Measurements from ENCODE around the gene LYL1. TPM values are rescaled to one million over a fixed set of nuclear protein-coding genes. Genes with fewer than 3 reads are reported as not detected.
A peak's percentile ranks its signal among the peaks of the same experiment; 100 is the strongest.

LYL1 gene
- total and polyA plus RNA-seq, 2 of the 13 experiments (the other 11 are each of a cell fraction or from before 2014, with no cell fraction given) = 0.75 to 0.92 TPM

- TF ChIP-seq, protein P1, sequence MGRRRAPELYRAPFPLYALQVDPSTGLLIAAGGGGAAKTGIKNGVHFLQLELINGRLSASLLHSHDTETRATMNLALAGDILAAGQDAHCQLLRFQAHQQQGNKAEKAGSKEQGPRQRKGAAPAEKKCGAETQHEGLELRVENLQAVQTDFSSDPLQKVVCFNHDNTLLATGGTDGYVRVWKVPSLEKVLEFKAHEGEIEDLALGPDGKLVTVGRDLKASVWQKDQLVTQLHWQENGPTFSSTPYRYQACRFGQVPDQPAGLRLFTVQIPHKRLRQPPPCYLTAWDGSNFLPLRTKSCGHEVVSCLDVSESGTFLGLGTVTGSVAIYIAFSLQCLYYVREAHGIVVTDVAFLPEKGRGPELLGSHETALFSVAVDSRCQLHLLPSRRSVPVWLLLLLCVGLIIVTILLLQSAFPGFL (CRISPR knock-in tag; IDR thresholded peaks at IDR 0.05) = no peak
- TF ChIP-seq FIP1L1 (IDR thresholded peaks at IDR 0.05; ENCODE audit: borderline replicate concordance, insufficient read depth, low read depth, low read length) (no peak), SATB2 (CRISPR knock-in tag; IDR thresholded peaks at IDR 0.05) (no peak), ATRX (CRISPR knock-in tag; IDR thresholded peaks at IDR 0.05; ENCODE audit: borderline replicate concordance) (no peak), IKZF5 (CRISPR knock-in tag; IDR thresholded peaks at IDR 0.05) (peak; percentile 85; the same call in 1 of the 2 replicates), ZNF543 (CRISPR knock-in tag; IDR thresholded peaks at IDR 0.05) (no peak), SNAPC5 (CRISPR knock-in tag; IDR thresholded peaks at IDR 0.05; ENCODE audit: borderline replicate concordance) (no peak), SAP130 (CRISPR knock-in tag; IDR thresholded peaks at IDR 0.05; ENCODE audit: low read depth) (peak; percentile 76), ZNF251 (CRISPR knock-in tag; IDR thresholded peaks at IDR 0.05) (no peak), MIXL1 (CRISPR knock-in tag; IDR thresholded peaks at IDR 0.05) (peak; percentile 38; the same call in 1 of the 2 replicates), SUZ12 (IDR thresholded peaks at IDR 0.05; ENCODE audit: low read depth, low read length) (no peak), ATF1 (CRISPR knock-in tag; IDR thresholded peaks at IDR 0.05) (no peak), EEA1 (CRISPR knock-in tag; IDR thresholded peaks at IDR 0.05; ENCODE audit: borderline replicate concordance) (no peak), ZFP62 (CRISPR knock-in tag; IDR thresholded peaks at IDR 0.05) (no peak), ZNF468 (CRISPR knock-in tag; IDR thresholded peaks at IDR 0.05) (no peak), STAG1 (CRISPR knock-in tag; IDR thresholded peaks at IDR 0.05) (no peak), ZNF564 (CRISPR knock-in tag; IDR thresholded peaks at IDR 0.05) (no peak), KDM4B (CRISPR knock-in tag; IDR thresholded peaks at IDR 0.05) (no peak), ZNF563 (CRISPR knock-in tag; IDR thresholded peaks at IDR 0.05) (no peak), KAT2B (IDR thresholded peaks at IDR 0.05; ENCODE audit: borderline replicate concordance, low read depth, low read length) (no peak)
- TF ChIP-seq, protein P2, sequence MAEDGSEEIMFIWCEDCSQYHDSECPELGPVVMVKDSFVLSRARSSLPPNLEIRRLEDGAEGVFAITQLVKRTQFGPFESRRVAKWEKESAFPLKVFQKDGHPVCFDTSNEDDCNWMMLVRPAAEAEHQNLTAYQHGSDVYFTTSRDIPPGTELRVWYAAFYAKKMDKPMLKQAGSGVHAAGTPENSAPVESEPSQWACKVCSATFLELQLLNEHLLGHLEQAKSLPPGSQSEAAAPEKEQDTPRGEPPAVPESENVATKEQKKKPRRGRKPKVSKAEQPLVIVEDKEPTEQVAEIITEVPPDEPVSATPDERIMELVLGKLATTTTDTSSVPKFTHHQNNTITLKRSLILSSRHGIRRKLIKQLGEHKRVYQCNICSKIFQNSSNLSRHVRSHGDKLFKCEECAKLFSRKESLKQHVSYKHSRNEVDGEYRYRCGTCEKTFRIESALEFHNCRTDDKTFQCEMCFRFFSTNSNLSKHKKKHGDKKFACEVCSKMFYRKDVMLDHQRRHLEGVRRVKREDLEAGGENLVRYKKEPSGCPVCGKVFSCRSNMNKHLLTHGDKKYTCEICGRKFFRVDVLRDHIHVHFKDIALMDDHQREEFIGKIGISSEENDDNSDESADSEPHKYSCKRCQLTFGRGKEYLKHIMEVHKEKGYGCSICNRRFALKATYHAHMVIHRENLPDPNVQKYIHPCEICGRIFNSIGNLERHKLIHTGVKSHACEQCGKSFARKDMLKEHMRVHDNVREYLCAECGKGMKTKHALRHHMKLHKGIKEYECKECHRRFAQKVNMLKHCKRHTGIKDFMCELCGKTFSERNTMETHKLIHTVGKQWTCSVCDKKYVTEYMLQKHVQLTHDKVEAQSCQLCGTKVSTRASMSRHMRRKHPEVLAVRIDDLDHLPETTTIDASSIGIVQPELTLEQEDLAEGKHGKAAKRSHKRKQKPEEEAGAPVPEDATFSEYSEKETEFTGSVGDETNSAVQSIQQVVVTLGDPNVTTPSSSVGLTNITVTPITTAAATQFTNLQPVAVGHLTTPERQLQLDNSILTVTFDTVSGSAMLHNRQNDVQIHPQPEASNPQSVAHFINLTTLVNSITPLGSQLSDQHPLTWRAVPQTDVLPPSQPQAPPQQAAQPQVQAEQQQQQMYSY (CRISPR knock-in tag; IDR thresholded peaks at IDR 0.05) = no peak
- TF ChIP-seq, protein P3, sequence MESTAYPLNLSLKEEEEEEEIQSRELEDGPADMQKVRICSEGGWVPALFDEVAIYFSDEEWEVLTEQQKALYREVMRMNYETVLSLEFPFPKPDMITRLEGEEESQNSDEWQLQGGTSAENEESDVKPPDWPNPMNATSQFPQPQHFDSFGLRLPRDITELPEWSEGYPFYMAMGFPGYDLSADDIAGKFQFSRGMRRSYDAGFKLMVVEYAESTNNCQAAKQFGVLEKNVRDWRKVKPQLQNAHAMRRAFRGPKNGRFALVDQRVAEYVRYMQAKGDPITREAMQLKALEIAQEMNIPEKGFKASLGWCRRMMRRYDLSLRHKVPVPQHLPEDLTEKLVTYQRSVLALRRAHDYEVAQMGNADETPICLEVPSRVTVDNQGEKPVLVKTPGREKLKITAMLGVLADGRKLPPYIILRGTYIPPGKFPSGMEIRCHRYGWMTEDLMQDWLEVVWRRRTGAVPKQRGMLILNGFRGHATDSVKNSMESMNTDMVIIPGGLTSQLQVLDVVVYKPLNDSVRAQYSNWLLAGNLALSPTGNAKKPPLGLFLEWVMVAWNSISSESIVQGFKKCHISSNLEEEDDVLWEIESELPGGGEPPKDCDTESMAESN (CRISPR knock-in tag; conservative IDR thresholded peaks at IDR 0.05) = no peak
- TF ChIP-seq, protein P4, sequence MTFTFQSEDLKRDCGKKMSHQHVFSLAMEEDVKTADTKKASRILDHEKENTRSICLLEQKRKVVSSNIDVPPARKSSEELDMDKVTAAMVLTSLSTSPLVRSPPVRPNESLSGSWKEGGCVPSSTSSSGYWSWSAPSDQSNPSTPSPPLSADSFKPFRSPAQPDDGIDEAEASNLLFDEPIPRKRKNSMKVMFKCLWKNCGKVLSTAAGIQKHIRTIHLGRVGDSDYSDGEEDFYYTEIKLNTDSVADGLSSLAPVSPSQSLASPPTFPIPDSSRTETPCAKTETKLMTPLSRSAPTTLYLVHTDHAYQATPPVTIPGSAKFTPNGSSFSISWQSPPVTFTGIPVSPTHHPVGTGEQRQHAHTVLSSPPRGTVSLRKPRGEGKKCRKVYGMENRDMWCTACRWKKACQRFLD (CRISPR knock-in tag; IDR thresholded peaks at IDR 0.05; ENCODE audit: borderline replicate concordance) = no peak
These were observed 51.0 kb downstream of the LYL1 start (continued) for GRCh38 chr19:13051557-13052165.
